ENCODE results near the gene RBPMS2. TPM values are rescaled to one million over a fixed set of nuclear protein-coding genes. Genes with fewer than 3 reads are reported as not detected.

The RBPMS2 gene
- polyA plus RNA-seq, 1 experiment = 0.88 TPM

DNA sequence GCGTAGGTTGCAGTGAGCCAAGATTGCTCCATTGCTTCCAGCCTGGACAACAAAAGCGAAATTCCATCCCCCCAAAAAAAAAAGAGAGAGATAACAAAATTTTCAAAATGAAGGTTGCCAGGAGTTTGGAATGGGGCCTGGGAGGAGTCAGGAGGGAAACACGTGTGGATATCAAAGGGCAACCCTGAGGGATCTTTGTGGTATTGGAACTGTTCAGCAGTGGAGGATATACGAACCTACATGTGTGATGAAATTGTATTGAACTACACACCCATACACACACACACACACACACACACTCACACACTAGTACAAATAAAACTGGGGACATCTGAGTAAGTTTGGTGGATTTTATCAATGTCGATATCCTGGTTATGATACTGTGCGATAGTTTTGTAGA, 61.8 kb downstream of the RBPMS2 start:
- no peak overlapping the region for H3K27ac ChIP-seq (ENCODE audit: low read depth, low read length)
- CTCF ChIA-PET = no interaction called here
- no peak overlapping the region for H3K4me3 ChIP-seq (ENCODE audit: low read depth, low read length)
- no peak for DNase-seq (ENCODE audit: low read depth, low spot score)
- H3K27me3 ChIP-seq (ENCODE audit: control insufficient read depth, insufficient read depth, low read length) = no peaks in the 10 kb centered on the region
- no peaks in the 10 kb centered on the region for H3K9me3 ChIP-seq (ENCODE audit: control insufficient read depth, insufficient read depth, low read length)
- TF ChIP-seq, protein P1, sequence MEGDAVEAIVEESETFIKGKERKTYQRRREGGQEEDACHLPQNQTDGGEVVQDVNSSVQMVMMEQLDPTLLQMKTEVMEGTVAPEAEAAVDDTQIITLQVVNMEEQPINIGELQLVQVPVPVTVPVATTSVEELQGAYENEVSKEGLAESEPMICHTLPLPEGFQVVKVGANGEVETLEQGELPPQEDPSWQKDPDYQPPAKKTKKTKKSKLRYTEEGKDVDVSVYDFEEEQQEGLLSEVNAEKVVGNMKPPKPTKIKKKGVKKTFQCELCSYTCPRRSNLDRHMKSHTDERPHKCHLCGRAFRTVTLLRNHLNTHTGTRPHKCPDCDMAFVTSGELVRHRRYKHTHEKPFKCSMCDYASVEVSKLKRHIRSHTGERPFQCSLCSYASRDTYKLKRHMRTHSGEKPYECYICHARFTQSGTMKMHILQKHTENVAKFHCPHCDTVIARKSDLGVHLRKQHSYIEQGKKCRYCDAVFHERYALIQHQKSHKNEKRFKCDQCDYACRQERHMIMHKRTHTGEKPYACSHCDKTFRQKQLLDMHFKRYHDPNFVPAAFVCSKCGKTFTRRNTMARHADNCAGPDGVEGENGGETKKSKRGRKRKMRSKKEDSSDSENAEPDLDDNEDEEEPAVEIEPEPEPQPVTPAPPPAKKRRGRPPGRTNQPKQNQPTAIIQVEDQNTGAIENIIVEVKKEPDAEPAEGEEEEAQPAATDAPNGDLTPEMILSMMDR (IDR thresholded peaks at IDR 0.05; ENCODE audit: low read depth, low read length) = no peak
- POLR2A ChIA-PET = no interaction called here

DNA sequence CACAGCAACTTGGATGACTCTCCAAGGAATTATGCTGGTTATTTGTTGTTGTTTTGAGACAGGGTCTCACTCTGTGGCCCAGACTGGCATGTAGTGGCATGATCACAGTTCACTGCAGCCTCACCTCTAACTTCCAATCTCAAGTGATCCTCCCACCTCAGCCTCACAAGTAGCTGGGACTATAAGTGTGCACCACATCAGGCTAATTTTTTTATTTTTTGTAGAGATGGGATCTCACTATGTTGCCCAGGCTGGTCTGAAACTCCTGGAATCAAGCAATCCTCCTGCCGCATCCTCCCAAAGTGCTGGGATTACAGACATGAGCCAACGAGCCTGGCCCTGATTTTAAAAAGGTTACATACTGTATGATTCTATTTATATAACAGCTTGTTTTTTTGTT, 63.0 kb downstream of the RBPMS2 start:
- CTCF ChIA-PET = interaction anchor here (1.0 to 1.2 kb wide), 2 partner anchors 16 to 18 kb away, joined by 5 read pairs; no protein-coding TSS in a partner anchor
- DNase-seq (ENCODE audit: low read depth, low spot score) = no peak
- Histone ChIP-seq H3K27ac (ENCODE audit: low read depth, low read length) (no peak overlapping the region), H3K27me3 (ENCODE audit: control insufficient read depth, insufficient read depth, low read length) (no peaks in the 10 kb centered on the region), H3K9me3 (ENCODE audit: control insufficient read depth, insufficient read depth, low read length) (no peaks in the 10 kb centered on the region), H3K4me3 (ENCODE audit: low read depth, low read length) (no peak overlapping the region)
- POLR2A ChIA-PET = no interaction called here
- TF ChIP-seq, protein P1 (IDR thresholded peaks at IDR 0.05; ENCODE audit: low read depth, low read length) = no peak

DNA sequence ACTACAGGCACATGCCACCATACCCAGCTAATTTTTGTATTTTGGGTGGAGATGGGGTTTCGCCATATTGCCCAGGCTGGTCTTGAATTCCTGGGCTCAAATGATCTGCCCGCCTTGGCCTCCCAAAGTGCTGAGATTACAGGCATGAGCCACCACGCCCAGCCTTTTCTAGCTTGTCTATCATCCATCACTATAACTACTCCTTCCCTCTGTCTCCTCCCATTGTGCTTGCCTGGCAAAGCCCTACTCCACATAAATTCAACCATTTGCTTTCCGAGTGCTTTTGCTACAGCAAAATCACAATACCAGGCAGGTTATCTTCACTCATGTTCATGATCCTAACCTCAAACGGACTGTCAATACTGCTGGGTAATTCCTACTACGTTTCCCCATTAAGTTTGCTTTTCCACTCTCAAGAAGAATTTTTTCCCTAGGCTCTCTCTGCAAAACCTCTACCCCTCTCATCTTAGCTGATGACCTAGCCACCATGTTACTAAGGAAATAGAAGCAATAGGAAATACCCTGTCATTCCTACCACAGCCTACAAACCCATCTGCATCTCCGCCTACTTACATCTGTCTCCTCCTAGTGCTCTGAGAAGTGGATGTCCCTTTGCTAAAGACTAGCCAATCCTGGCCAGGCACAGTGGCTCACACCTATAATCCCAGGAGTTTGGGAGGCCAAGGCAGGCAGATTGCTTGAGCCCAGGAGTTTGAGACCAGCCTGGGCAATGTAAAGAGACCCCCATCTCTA, 64.5 kb downstream of the RBPMS2 start:
- POLR2A ChIA-PET = interaction anchor here (0.6 kb wide), 1 partner anchor 33 kb away, joined by 5 read pairs; no protein-coding TSS in a partner anchor
- Histone ChIP-seq H3K4me3 (ENCODE audit: low read depth, low read length) (no peak overlapping the region), H3K27me3 (ENCODE audit: control insufficient read depth, insufficient read depth, low read length) (no peaks in the 10 kb centered on the region), H3K9me3 (ENCODE audit: control insufficient read depth, insufficient read depth, low read length) (no peaks in the 10 kb centered on the region), H3K27ac (ENCODE audit: low read depth, low read length) (no peak overlapping the region)
- CTCF ChIA-PET = interaction anchor here (0.6 to 1.2 kb wide), 4 partner anchors 16 to 556 kb away, joined by 3 to 5 read pairs (median 4); no protein-coding TSS in a partner anchor
- TF ChIP-seq, protein P1 (IDR thresholded peaks at IDR 0.05; ENCODE audit: low read depth, low read length) = no peak
- DNase-seq (ENCODE audit: low read depth, low spot score) = no peak

DNA sequence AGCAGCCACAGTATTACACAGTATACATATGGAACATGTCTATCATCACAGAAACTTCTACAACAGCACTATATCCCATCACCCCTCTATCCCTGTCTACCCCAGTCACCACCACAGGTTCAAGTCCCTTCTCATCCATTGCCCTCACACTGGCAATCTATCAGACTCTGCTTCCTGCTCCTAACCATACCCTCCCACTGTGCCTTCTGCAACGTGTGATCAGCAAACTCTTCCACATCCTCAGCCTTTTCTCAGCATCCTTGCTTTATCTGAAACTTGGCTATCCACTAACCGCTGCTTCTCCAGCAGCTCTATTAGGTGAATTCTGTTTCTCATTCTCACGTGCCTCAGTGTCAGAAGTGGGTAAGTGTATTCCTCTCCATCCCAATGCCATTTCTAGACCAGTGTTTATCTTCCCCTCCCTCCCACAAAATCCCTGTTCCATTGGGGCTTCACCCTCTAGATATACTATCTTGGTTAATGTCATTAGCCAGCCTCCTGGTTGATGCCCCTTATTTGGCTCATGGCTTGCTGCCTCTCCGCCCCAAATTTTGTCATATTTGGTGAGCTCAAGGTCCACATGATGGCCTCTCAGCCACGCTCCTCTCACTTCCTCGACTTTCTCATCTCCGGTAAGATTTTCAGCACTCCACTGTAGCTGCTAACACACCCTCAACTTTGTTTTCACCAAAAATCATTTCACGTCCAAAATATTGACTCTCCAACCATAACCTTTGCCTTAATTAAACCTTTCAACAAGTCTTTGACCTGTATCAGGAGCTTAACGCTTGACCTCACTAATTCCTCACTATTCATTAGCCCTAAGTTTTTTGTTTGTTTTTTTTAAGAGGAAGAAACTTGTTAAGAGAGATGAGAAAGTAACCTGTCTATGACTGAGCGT, 69.1 kb downstream of the RBPMS2 start:
- no peak overlapping the region for H3K27ac ChIP-seq (ENCODE audit: low read depth, low read length)
- H3K9me3 ChIP-seq (ENCODE audit: control insufficient read depth, insufficient read depth, low read length) = no peaks in the 10 kb centered on the region; the same call in 1 of the 2 replicates
- no peak for DNase-seq (ENCODE audit: low read depth, low spot score)
- no peaks in the 10 kb centered on the region for H3K27me3 ChIP-seq (ENCODE audit: control insufficient read depth, insufficient read depth, low read length)
- H3K4me3 ChIP-seq (ENCODE audit: low read depth, low read length) = no peak overlapping the region
- POLR2A ChIA-PET = no interaction called here
- TF ChIP-seq, protein P1 (IDR thresholded peaks at IDR 0.05; ENCODE audit: low read depth, low read length) = no peak
- CTCF ChIA-PET = interaction anchor here (1.1 to 1.2 kb wide), 2 partner anchors 22 to 25 kb away, joined by 3 to 7 read pairs; no protein-coding TSS in a partner anchor

All from AG04450 (cell line).